GM12865 (cell line): ENCODE results near the gene PATJ.

Experiments used
- DNase-seq: peaks from one replicate; pipeline ENCODE4 v3.0.0; 2010; ENCODE audit warnings: low read depth
- H3K4me3 ChIP-seq: 2 replicates; pipeline ENCODE4 v1.5.1; 2011; ENCODE audit warnings: mild to moderate bottlenecking, low read depth, low read length, control low read depth
- CTCF ChIP-seq: IDR thresholded peaks from 2 replicates; pipeline ENCODE4 v1.5.1; 2011; ENCODE audit warnings: low read length, control low read depth, low read depth, inconsistent platforms; ENCODE audit not compliant: insufficient read depth; ENCODE audit errors: missing control alignments

PATJ gene

GRCh38 chr1:61973100-61973837 is 231.0 kb downstream of the PATJ start:
- no peak overlapping the region for H3K4me3 ChIP-seq
- DNase-seq, result no peak
- TF ChIP-seq CTCF, result no peak

GRCh38 chr1:61975638-61976037 is 233.4 kb downstream of the PATJ start:
- no peak for TF ChIP-seq CTCF
- no peak overlapping the region for H3K4me3 ChIP-seq
- no peak for DNase-seq

GRCh38 chr1:61976566-61976965 is 234.3 kb downstream of the PATJ start:
- DNase-seq, result no peak
- no peak overlapping the region for H3K4me3 ChIP-seq
- no peak for TF ChIP-seq CTCF

- no peak for TF ChIP-seq CTCF
- H3K4me3 ChIP-seq, result no peak overlapping the region
- DNase-seq, result no peak
These were observed 236.5 kb downstream of the PATJ start for GRCh38 chr1:61978796-61979195.

- H3K4me3 ChIP-seq, result no peak overlapping the region
- TF ChIP-seq CTCF, result no peak
- DNase-seq, result no peak
These were observed 237.4 kb downstream of the PATJ start for GRCh38 chr1:61979729-61980128.

- no peak for TF ChIP-seq CTCF
- DNase-seq, result no peak
- no peak overlapping the region for H3K4me3 ChIP-seq
These were observed 238.3 kb downstream of the PATJ start for GRCh38 chr1:61980561-61980960.
